Fibroblast of lung (primary cell): ENCODE results near the gene CEP85. TPM values are rescaled to one million over a fixed set of nuclear protein-coding genes. Genes with fewer than 3 reads are reported as not detected.
A peak's percentile ranks its signal among the peaks of the same experiment; 100 is the strongest.

ENCODE experiments used
- DNase-seq, 2 donors: peaks; one replicate each; pipeline versions ENCODE4 v3.0.0 to v3.0.0-alpha.2; 2010; ENCODE audit warnings: low read depth in 2 of 2
- H2AFZ ChIP-seq: 2 replicates; pipeline ENCODE4 v1.5.1; 2012; ENCODE audit warnings: low read length, control low read depth, inconsistent platforms
- H3K27ac ChIP-seq: 2 replicates; pipeline ENCODE4 v1.5.1; 2011; ENCODE audit warnings: low read length, control low read depth; ENCODE audit not compliant: insufficient read depth
- H3K27me3 ChIP-seq: 2 replicates; pipeline ENCODE4 v1.5.1; 2011; ENCODE audit warnings: mild to moderate bottlenecking, low read length; ENCODE audit not compliant: control insufficient read depth, insufficient read depth
- H3K36me3 ChIP-seq: 2 replicates; pipeline ENCODE4 v1.5.1; 2011; ENCODE audit warnings: low read length; ENCODE audit not compliant: control insufficient read depth, insufficient read depth
- H3K4me1 ChIP-seq: 2 replicates; pipeline ENCODE4 v1.5.1; 2011; ENCODE audit warnings: low read length; ENCODE audit not compliant: control insufficient read depth, insufficient read depth; ENCODE audit errors: extremely low read depth
- H3K4me2 ChIP-seq: 2 replicates; pipeline ENCODE4 v1.5.1; 2011; ENCODE audit warnings: low read length, control low read depth; ENCODE audit not compliant: insufficient read depth; ENCODE audit errors: extremely low read depth
- H3K4me3 ChIP-seq, 4 experiments: fragments of 200-600 bp in 1 of 4; sonication (generic) in 1 of 4; replicated peaks in 1 of 4; 2 replicates each; pipeline ENCODE4 v1.5.1; 2011 to 2016; ENCODE audit warnings: low read length in 4 of 4, low read depth in 3 of 4, mild to moderate bottlenecking in 3 of 4, control low read depth in 2 of 4, inconsistent platforms in 1 of 4, mixed read lengths in 1 of 4; ENCODE audit not compliant: insufficient read depth in 1 of 4; ENCODE audit errors: control extremely low read depth in 1 of 4
- H3K79me2 ChIP-seq: 2 replicates; pipeline ENCODE4 v1.5.1; 2012; ENCODE audit warnings: mild to moderate bottlenecking, low read length, inconsistent platforms; ENCODE audit not compliant: control insufficient read depth, insufficient read depth
- H3K9ac ChIP-seq: 2 replicates; pipeline ENCODE4 v1.5.1; 2011; ENCODE audit warnings: mild to moderate bottlenecking, low read length, control low read depth; ENCODE audit not compliant: insufficient read depth
- H3K9me3 ChIP-seq: 2 replicates; pipeline ENCODE4 v1.5.1; 2012; ENCODE audit warnings: low read depth, low read length; ENCODE audit not compliant: control insufficient read depth, insufficient read depth
- H4K20me1 ChIP-seq: 2 replicates; pipeline ENCODE4 v1.5.1; 2011; ENCODE audit warnings: low read length; ENCODE audit not compliant: control insufficient read depth, insufficient read depth; ENCODE audit errors: extremely low read depth
- EZH2 ChIP-seq: IDR thresholded peaks from 2 replicates; pipeline ENCODE4 v1.5.1; 2012; ENCODE audit warnings: low read length, control low read depth, mild to moderate bottlenecking; ENCODE audit errors: missing control alignments
- polyA plus RNA-seq, 2 donors: library from polyadenylated mRNA; depleted of rRNA in 1 of 2; stranded (reverse) in 1 of 2; unstranded in 1 of 2; fragments of >200 nt; gene quantifications; 2 replicates each; pipeline ENCODE4 v1.2.1, GENCODE V29; 2011 to 2012; ENCODE audit warnings: missing spikeins in 1 of 2
- total RNA-seq: library from RNA; depleted of rRNA; stranded (reverse); fragments of >200 nt; gene quantifications from 2 replicates; pipeline ENCODE4 v1.2.1, GENCODE V29; 2014
- TF ChIP-seq, protein P1 (sequence below), 2 donors: IDR thresholded peaks in 1 of 2; conservative IDR thresholded peaks in 1 of 2; 1 replicate in 1 of 2; 2 replicates in 1 of 2; pipeline ENCODE4 v1.5.1; 2011 to 2012; ENCODE audit warnings: low read length in 2 of 2, control low read depth in 1 of 2, inconsistent platforms in 1 of 2, low read depth in 1 of 2, mild to moderate bottlenecking in 1 of 2

Gene CEP85
- total and polyA plus RNA-seq, 2 donors (not counting 1 experiment from before 2014, with no cell fraction given), result 4.7 to 6.9 TPM

GRCh38 chr1:26317612-26318337 lies 83.8 kb downstream of the CEP85 start, which contains the start of gene CD52:
TSS of gene CD52 (plus strand) at chr1:26317958. CDS start at chr1:26318018, 60 bp downstream.
- peaks cover 6% of the 10 kb centered on the region for H3K4me1 ChIP-seq
- TF ChIP-seq, protein P1, sequence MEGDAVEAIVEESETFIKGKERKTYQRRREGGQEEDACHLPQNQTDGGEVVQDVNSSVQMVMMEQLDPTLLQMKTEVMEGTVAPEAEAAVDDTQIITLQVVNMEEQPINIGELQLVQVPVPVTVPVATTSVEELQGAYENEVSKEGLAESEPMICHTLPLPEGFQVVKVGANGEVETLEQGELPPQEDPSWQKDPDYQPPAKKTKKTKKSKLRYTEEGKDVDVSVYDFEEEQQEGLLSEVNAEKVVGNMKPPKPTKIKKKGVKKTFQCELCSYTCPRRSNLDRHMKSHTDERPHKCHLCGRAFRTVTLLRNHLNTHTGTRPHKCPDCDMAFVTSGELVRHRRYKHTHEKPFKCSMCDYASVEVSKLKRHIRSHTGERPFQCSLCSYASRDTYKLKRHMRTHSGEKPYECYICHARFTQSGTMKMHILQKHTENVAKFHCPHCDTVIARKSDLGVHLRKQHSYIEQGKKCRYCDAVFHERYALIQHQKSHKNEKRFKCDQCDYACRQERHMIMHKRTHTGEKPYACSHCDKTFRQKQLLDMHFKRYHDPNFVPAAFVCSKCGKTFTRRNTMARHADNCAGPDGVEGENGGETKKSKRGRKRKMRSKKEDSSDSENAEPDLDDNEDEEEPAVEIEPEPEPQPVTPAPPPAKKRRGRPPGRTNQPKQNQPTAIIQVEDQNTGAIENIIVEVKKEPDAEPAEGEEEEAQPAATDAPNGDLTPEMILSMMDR (conservative IDR thresholded peaks at IDR 0.05 in 1 of 2, IDR thresholded peaks at IDR 0.05 in 1 of 2; ENCODE audit: low read depth in 1 of 2, low read length in 2 of 2), result no peak
- TF ChIP-seq EZH2, result no peak
- no peak within 1 kb of the TSS for H3K4me2 ChIP-seq
- H4K20me1 ChIP-seq, result no peaks in the 10 kb centered on the region
- H3K27me3 ChIP-seq, result no peaks in the 10 kb centered on the region
- H3K36me3 ChIP-seq, result no peaks in the 10 kb centered on the region
- H3K79me2 ChIP-seq, result no peaks in the 10 kb centered on the region
- no peak within 1 kb of the TSS for H3K9ac ChIP-seq
- H2AFZ ChIP-seq, result no peak within 1 kb of the TSS
- no peak within 1 kb of the TSS for H3K27ac ChIP-seq
- no peaks in the 10 kb centered on the region for H3K9me3 ChIP-seq
- no peak within 1 kb of the TSS for H3K4me3 ChIP-seq
- no peak for DNase-seq

DNA sequence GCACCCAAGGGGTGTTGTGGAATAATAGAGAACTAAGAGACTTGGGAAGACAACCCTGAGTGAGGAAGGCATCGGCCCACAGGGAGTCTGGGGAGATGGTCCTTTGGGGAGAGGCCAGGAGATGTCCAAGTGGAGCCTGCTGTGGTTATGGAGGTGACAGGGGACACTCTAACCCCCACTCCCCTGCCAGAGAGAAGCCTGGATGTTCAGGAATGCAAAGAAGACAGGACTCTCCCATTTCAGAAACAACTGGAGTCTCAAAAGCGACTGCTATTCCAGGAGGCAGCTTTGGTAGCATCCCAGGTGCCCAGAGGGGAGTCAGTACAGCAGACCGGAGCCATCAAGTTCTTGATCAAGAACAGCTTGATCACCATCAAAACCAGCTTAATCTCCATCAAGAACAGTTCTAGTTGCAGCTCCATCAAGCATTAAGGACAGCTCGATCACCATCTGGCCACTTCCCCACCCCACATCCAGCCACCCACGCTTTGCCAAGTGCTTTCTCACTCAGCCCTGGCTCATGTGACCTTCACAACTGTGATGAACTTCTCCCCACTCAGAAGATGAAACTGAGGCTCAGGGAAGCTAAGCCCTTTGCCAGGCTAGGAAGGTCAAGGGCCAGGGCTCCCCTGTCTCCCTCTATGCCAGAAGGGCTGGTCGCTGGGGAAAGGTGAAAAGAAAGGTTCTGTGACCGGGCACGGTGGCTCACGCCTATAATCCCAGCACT lies 84.5 kb downstream of the CEP85 start:
- H3K9me3 ChIP-seq, result no peaks in the 10 kb centered on the region
- H3K27me3 ChIP-seq, result no peaks in the 10 kb centered on the region
- H3K4me1 ChIP-seq, result peaks cover 6% of the 10 kb centered on the region
- no peak for DNase-seq
- no peaks in the 10 kb centered on the region for H4K20me1 ChIP-seq
- no peak overlapping the region for H3K9ac ChIP-seq
- no peak overlapping the region for H3K4me2 ChIP-seq
- no peak overlapping the region for H3K27ac ChIP-seq
- H2AFZ ChIP-seq, result no peak overlapping the region
- no peaks in the 10 kb centered on the region for H3K36me3 ChIP-seq
- H3K79me2 ChIP-seq, result no peaks in the 10 kb centered on the region
- H3K4me3 ChIP-seq, result no peak overlapping the region
- TF ChIP-seq, protein P1 (conservative IDR thresholded peaks at IDR 0.05 in 1 of 2, IDR thresholded peaks at IDR 0.05 in 1 of 2; ENCODE audit: low read depth in 1 of 2, low read length in 2 of 2), result no peak

GRCh38 chr1:26320896-26321295 lies 86.9 kb downstream of the CEP85 start:
- DNase-seq, result no peak
- peak overlapping the region; percentile 87 for H2AFZ ChIP-seq
- H3K36me3 ChIP-seq, result no peaks in the 10 kb centered on the region
- peak overlapping the region; percentile 17 for H3K4me2 ChIP-seq
- no peak overlapping the region for H3K27ac ChIP-seq
- H3K9ac ChIP-seq, result no peak overlapping the region
- H3K9me3 ChIP-seq, result no peaks in the 10 kb centered on the region
- H4K20me1 ChIP-seq, result no peaks in the 10 kb centered on the region
- H3K27me3 ChIP-seq, result no peaks in the 10 kb centered on the region
- H3K4me1 ChIP-seq, result peaks cover 6% of the 10 kb centered on the region
- H3K4me3 ChIP-seq, result no peak overlapping the region
- TF ChIP-seq, protein P1 (conservative IDR thresholded peaks at IDR 0.05 in 1 of 2, IDR thresholded peaks at IDR 0.05 in 1 of 2; ENCODE audit: low read depth in 1 of 2, low read length in 2 of 2), result no peak
- TF ChIP-seq EZH2, result no peak
- H3K79me2 ChIP-seq, result no peaks in the 10 kb centered on the region
